ENCODE measurements around the gene ABTB2. TPM values are rescaled to one million over a fixed set of nuclear protein-coding genes. Genes with fewer than 3 reads are reported as not detected.

ABTB2 gene
- total and polyA plus RNA-seq, 12 donors, result 2.5 to 19.1 (median 14.2) TPM

DNA sequence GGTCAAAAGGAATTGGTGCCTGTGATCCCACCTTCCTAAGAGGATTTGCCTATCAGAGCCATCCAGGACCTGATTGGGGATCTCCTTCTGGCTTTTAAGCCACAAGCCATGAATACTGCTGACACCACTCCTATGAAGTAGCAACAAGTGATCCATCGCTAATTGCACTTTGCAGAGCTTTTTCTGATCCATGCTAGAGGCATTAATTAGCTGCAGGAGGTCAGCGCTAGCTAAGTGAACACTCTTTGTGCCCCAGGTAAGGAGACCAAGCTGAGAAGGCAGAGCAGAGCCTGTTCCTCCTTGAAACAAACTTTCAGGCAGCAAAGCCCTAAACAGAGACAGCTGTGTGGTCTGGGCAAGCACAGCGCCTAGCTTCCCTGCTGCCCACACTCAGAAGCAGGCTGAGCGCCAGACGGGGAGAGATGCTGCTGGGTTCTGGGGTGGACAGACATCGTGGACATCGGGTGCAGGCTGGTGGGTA is 122.2 kb downstream of the ABTB2 start:
- ATAC-seq, result no peak
- no peaks in the 10 kb centered on the region for H3K9me3 ChIP-seq
- no peak overlapping the region for H3K4me3 ChIP-seq
- H3K27me3 ChIP-seq, result no peaks in the 10 kb centered on the region
- intact Hi-C loops (cut with DNase I), result no loop called here
- TF ChIP-seq, protein P1, sequence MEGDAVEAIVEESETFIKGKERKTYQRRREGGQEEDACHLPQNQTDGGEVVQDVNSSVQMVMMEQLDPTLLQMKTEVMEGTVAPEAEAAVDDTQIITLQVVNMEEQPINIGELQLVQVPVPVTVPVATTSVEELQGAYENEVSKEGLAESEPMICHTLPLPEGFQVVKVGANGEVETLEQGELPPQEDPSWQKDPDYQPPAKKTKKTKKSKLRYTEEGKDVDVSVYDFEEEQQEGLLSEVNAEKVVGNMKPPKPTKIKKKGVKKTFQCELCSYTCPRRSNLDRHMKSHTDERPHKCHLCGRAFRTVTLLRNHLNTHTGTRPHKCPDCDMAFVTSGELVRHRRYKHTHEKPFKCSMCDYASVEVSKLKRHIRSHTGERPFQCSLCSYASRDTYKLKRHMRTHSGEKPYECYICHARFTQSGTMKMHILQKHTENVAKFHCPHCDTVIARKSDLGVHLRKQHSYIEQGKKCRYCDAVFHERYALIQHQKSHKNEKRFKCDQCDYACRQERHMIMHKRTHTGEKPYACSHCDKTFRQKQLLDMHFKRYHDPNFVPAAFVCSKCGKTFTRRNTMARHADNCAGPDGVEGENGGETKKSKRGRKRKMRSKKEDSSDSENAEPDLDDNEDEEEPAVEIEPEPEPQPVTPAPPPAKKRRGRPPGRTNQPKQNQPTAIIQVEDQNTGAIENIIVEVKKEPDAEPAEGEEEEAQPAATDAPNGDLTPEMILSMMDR (IDR thresholded peaks at IDR 0.05), result no peak
- H3K36me3 ChIP-seq, result no peaks in the 10 kb centered on the region
- H3K27ac ChIP-seq, result no peak overlapping the region
- H3K4me1 ChIP-seq, result peaks cover 0 to 15% (median 4%) of the 10 kb centered on the region in 9 donors
- DNase-seq, result no peak
- 90 to 92% methylated on average over 7 of the region's 7 CpGs for WGBS, 2 donors

GRCh38 chr11:34235189-34235588 is 122.6 kb downstream of the ABTB2 start:
- 70 to 79% methylated on average over 4 of the region's 4 CpGs for WGBS, 2 donors
- no peak overlapping the region for H3K4me3 ChIP-seq

DNA sequence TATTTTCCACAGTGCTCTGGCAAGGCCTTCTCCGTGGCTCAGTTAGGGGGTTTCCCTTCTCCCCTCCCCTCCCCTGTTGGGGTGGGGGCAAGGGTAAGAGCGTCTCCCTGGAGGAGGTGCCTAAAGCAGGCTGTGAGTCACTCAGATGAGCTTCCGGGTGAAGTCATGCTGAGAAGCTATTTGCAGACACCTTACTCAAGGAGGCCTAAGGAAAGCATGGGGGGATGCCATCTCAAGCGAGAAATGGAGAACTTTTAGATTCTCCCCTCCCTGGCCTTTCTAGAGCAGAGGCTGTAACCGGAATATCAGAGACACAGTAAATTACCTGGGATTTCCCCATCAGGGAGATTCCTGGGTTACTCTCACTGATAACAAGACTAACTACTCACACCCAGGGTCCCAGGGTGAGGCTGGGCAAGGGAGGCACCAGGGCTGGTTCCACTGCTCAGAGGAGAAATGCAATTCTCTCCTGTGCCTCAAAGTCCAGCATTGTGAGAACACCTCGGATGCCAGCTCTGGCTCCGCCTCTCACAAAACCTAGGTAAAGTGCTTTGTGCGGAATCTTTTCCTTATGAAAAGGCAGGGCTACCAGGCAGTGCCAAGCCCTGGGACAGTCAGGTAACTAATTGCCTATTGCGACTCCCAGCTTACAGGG is 123.6 kb downstream of the ABTB2 start:
- no peaks in the 10 kb centered on the region for H3K36me3 ChIP-seq
- peak in 4 of 8 donors; percentile 27 to 60 (median 30) for ATAC-seq
- 68 to 75% methylated on average over 9 of the region's 9 CpGs for WGBS, 2 donors
- H3K27me3 ChIP-seq, result no peaks in the 10 kb centered on the region
- intact Hi-C loops (cut with DNase I), result no loop called here
- no peaks in the 10 kb centered on the region for H3K9me3 ChIP-seq
- TF ChIP-seq, protein P1 (IDR thresholded peaks at IDR 0.05), result no peak
- no peak overlapping the region for H3K27ac ChIP-seq
- DNase-seq, result no peak
- H3K4me3 ChIP-seq, result no peak overlapping the region
- H3K4me1 ChIP-seq, result peaks cover 0 to 15% (median 4%) of the 10 kb centered on the region in 9 donors

More at GRCh38 chr11:34235189-34235588, 122.6 kb downstream of the ABTB2 start:
- H3K27ac ChIP-seq, result no peak overlapping the region
- no peaks in the 10 kb centered on the region for H3K27me3 ChIP-seq
- H3K4me1 ChIP-seq, result peaks cover 0 to 15% (median 4%) of the 10 kb centered on the region in 9 donors
- ATAC-seq, result no peak
- H3K36me3 ChIP-seq, result no peaks in the 10 kb centered on the region
- no peaks in the 10 kb centered on the region for H3K9me3 ChIP-seq
- intact Hi-C loops (cut with DNase I), result no loop called here
- TF ChIP-seq, protein P1 (IDR thresholded peaks at IDR 0.05), result no peak
- no peak for DNase-seq

DNA sequence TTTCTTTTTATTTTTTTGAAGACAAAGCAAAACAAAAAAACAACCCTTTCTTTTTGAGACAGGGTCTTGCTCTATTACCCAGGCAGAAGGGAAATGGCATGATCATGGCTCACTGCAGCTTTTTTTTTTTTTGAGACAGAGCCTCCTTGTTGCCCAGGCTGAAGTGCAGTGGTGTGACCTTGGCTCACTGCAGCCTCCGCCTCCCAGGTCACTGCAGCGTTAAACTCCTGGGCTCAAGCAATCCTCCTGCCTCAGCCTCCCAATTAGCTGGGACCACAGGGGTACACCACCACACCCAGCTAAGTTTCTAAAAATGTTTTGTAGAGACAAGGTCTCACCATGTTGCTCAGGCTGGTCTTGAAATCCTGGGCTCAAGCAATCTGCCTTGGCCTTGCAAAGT is 124.6 kb downstream of the ABTB2 start:
- H3K27ac ChIP-seq, result no peak overlapping the region
- H3K9me3 ChIP-seq, result no peaks in the 10 kb centered on the region
- WGBS, 2 donors, result 96 to 98% methylated on average over 2 of the region's 2 CpGs
- no peaks in the 10 kb centered on the region for H3K27me3 ChIP-seq
- no peak overlapping the region for H3K4me3 ChIP-seq
- TF ChIP-seq, protein P1 (IDR thresholded peaks at IDR 0.05), result no peak
- DNase-seq (no peak), ATAC-seq (no peak)
- intact Hi-C loops (cut with DNase I), result no loop called here
- H3K4me1 ChIP-seq, result peaks cover 0 to 15% (median 4%) of the 10 kb centered on the region in 9 donors
- no peaks in the 10 kb centered on the region for H3K36me3 ChIP-seq
